ENCODE data around the gene NDUFS8. TPM values are rescaled to one million over a fixed set of nuclear protein-coding genes. Genes with fewer than 3 reads are reported as not detected.

Gene NDUFS8
- total and polyA plus RNA-seq, 2 donors (not counting 1 experiment from before 2014, with no cell fraction given) = 73.9 to 84.6 TPM

DNA sequence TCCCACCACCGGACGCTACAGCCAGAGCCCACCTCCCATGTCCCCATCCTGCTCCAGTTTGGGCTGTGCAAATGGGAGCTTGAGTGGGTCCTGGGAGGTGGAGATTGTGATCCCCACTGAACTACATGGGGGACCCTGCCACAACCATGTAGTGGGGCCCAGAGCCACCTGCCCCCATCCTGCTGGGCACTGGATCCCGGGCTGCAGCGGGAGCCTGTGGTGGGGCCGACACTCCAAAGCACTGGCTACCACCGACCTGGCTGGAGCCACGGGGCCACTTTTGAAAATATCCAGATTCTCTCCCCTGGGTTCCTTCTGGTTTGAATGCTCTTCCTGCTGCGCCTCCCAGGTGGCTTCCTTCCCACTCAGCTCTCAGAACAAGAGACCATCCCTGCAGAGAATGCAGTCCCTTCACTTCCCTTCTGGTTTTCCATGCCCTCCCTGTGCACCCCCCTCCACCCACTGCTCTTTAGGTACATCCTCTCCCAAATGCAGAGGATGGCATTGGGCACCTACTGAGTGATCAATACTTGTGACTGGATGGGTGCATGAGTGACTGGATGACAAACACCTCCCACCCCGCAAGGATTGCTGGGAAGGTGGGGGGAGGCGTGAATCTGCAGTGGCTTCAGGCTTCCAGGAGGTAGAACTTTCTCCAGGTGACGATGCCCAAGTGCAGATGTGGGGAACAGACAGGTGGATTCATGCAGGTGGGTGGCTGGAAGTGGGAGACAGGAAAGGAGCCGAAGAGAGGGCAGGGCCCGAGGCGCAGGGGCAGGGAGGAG, 25.7 kb upstream of the NDUFS8 start:
- DNase-seq (no peak), ATAC-seq (ENCODE audit: low read depth) (no peak)
- WGBS (ENCODE audit: insufficient coverage) = 89% methylated on average over 11 of the region's 14 CpGs
- peaks cover 50% of the 10 kb centered on the region for H4K20me1 ChIP-seq (ENCODE audit: control insufficient read depth, insufficient read depth, low read length, poor library complexity, severe bottlenecking)
- H3K4me3 ChIP-seq (ENCODE audit: control extremely low read depth in 1 of 5, extremely low read depth in 1 of 5, insufficient read depth in 1 of 5, low read depth in 2 of 5, low read length in 4 of 5) = peak overlapping the region in 4 of 5 experiments; percentile 48 to 89 (median 68)
- H3K4me2 ChIP-seq (replicated peaks; ENCODE audit: low read depth, low read length, poor library complexity, severe bottlenecking) = peak overlapping the region; percentile 85
- Mint-ChIP-seq H3K4me1 (peaks cover 62% of the 10 kb centered on the region), H3K9me3 (ENCODE audit: insufficient read depth) (no peaks in the 10 kb centered on the region), H3K27ac (peak overlapping the region; percentile 92), H3K4me3 (peak overlapping the region; percentile 88), H3K27me3 (no peaks in the 10 kb centered on the region)
- no peaks in the 10 kb centered on the region for H3K9me3 ChIP-seq (ENCODE audit: control extremely low read depth in 1 of 3, control insufficient read depth in 2 of 3, insufficient read depth in 1 of 3, low read length in 2 of 3)
- TF ChIP-seq, protein P1, sequence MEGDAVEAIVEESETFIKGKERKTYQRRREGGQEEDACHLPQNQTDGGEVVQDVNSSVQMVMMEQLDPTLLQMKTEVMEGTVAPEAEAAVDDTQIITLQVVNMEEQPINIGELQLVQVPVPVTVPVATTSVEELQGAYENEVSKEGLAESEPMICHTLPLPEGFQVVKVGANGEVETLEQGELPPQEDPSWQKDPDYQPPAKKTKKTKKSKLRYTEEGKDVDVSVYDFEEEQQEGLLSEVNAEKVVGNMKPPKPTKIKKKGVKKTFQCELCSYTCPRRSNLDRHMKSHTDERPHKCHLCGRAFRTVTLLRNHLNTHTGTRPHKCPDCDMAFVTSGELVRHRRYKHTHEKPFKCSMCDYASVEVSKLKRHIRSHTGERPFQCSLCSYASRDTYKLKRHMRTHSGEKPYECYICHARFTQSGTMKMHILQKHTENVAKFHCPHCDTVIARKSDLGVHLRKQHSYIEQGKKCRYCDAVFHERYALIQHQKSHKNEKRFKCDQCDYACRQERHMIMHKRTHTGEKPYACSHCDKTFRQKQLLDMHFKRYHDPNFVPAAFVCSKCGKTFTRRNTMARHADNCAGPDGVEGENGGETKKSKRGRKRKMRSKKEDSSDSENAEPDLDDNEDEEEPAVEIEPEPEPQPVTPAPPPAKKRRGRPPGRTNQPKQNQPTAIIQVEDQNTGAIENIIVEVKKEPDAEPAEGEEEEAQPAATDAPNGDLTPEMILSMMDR (IDR thresholded peaks at IDR 0.05) = no peak
- TF ChIP-seq EZH2 (IDR thresholded peaks at IDR 0.05; ENCODE audit: borderline replicate concordance, insufficient read depth, low read depth, low read length, poor library complexity, severe bottlenecking) = no peak
- no peak overlapping the region for H2AFZ ChIP-seq (ENCODE audit: insufficient read depth, low read depth, low read length, poor library complexity, severe bottlenecking)
- H3K27me3 ChIP-seq (replicated peaks in 1 of 4; ENCODE audit: control extremely low read depth in 1 of 4, control insufficient read depth in 3 of 4, insufficient read depth in 4 of 4, low read length in 3 of 4) = no peaks in the 10 kb centered on the region
- POLR2A ChIA-PET = no interaction called here
- CTCF ChIA-PET = interaction anchor here (1.0 to 1.6 kb wide), 2 partner anchors 202 to 204 kb away, joined by 3 read pairs; no protein-coding TSS in a partner anchor
- intact Hi-C loops (cut with micrococcal nuclease) = loop anchor here (5.0 to 10.0 kb wide), 2 partner anchors 268 to 440 kb away; partner anchors contain the start of gene C11orf24
- H3K36me3 ChIP-seq (replicated peaks in 1 of 2; ENCODE audit: control extremely low read depth in 1 of 2, control insufficient read depth in 1 of 2, extremely low read depth in 1 of 2, insufficient read depth in 2 of 2, low read length in 1 of 2) = peaks cover 0 to 19% of the 10 kb centered on the region in 2 experiments
- H3K79me2 ChIP-seq (ENCODE audit: control insufficient read depth, insufficient read depth, low read length) = peaks cover 41% of the 10 kb centered on the region
- H3K4me1 ChIP-seq (ENCODE audit: control insufficient read depth in 2 of 2, insufficient read depth in 2 of 2, low read length in 2 of 2) = peaks cover 58 to 82% of the 10 kb centered on the region in 2 donors
- H3K9ac ChIP-seq (ENCODE audit: low read length) = peak overlapping the region; percentile 81
- H3K27ac ChIP-seq (ENCODE audit: low read length in 2 of 2) = peak overlapping the region; percentile 54 to 60

All from B cell (primary cell).